ENCODE data around the gene SEL1L. TPM values are rescaled to one million over a fixed set of nuclear protein-coding genes. Genes with fewer than 3 reads are reported as not detected.
A peak's percentile ranks its signal among the peaks of the same experiment; 100 is the strongest.
"Not testable (repeated sequence)": the region's sequence is repeated elsewhere in the genome, so short reads cannot be mapped to it uniquely, and the experiment has no call there.

SEL1L gene
- total RNA-seq, 2 donors from 2014 or later: 42.2 to 81.4 TPM

GRCh38 chr14:81464253-81465002 lies 69.2 kb downstream of the SEL1L start:
- DNase-seq (ENCODE audit: low spot score): peak; percentile 53
- TF ChIP-seq POLR2AphosphoS5 (IDR thresholded peaks at IDR 0.05) (peak; percentile 42), POLR2A (IDR thresholded peaks at IDR 0.05) (no peak)
- TF ChIP-seq, protein P1, sequence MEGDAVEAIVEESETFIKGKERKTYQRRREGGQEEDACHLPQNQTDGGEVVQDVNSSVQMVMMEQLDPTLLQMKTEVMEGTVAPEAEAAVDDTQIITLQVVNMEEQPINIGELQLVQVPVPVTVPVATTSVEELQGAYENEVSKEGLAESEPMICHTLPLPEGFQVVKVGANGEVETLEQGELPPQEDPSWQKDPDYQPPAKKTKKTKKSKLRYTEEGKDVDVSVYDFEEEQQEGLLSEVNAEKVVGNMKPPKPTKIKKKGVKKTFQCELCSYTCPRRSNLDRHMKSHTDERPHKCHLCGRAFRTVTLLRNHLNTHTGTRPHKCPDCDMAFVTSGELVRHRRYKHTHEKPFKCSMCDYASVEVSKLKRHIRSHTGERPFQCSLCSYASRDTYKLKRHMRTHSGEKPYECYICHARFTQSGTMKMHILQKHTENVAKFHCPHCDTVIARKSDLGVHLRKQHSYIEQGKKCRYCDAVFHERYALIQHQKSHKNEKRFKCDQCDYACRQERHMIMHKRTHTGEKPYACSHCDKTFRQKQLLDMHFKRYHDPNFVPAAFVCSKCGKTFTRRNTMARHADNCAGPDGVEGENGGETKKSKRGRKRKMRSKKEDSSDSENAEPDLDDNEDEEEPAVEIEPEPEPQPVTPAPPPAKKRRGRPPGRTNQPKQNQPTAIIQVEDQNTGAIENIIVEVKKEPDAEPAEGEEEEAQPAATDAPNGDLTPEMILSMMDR (IDR thresholded peaks at IDR 0.05): peak; percentile 82 to 89 (median 88)
- Histone ChIP-seq H3K27me3 (replicated peaks; ENCODE audit: insufficient read depth) (no peaks in the 10 kb centered on the region), H3K4me1 (replicated peaks) (no peaks in the 10 kb centered on the region), H3K4me3 (peak overlapping the region; percentile 25 to 36), H3K9me3 (no peaks in the 10 kb centered on the region), H3K27ac (no peak overlapping the region), H3K36me3 (no peaks in the 10 kb centered on the region)
- intact Hi-C loops (cut with DNase I): no loop called here
- WGBS: 17% methylated on average over 15 of the region's 15 CpGs

DNA sequence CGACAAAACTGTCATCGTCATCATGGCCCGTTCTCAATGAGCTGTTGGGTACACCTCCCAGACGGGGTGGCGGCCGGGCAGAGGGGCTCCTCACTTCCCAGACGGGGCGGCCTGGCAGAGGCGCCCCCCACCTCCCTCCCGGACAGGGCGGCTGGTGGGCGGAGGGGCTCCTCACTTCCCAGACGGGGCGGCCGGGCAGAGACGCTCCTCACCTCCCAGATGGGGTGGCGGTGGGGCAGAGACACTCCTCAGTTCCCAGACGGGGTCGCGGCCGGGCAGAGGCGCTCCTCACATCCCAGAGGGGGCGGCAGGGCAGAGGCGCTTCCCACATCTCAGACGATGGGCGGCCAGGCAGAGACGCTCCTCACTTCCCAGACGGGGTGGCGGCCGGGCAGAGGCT lies 71.3 kb downstream of the SEL1L start:
- H3K27me3 ChIP-seq (replicated peaks; ENCODE audit: insufficient read depth); H3K27ac ChIP-seq; DNase-seq (ENCODE audit: low spot score); H3K9me3 ChIP-seq; H3K4me1 ChIP-seq (replicated peaks); H3K4me3 ChIP-seq; H3K36me3 ChIP-seq; intact Hi-C loops (cut with DNase I): not testable (repeated sequence)
- 94% methylated on average over 30 of the region's 30 CpGs for WGBS

DNA sequence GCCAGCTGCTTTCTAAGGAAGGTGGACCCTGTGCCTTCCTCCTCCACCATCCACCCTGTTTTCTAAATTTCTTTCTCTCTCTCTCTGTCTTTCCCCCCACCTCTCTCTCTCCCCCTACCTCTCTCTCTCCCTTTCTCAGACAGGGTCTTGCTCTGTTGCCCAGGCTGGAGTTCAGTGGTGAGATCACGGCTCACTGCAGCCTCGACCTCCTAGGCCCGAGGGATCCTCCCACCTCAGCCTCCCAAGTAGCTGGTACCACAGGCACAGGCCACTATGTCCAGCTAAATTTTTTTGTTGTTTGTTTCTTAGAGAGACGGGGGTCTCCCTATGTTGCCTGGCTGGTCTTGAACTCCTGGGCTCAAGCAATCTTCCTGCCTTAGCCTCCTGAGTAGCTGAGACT lies 73.7 kb downstream of the SEL1L start:
- no peaks in the 10 kb centered on the region for H3K27me3 ChIP-seq (replicated peaks; ENCODE audit: insufficient read depth)
- intact Hi-C loops (cut with DNase I): no loop called here
- no peaks in the 10 kb centered on the region for H3K36me3 ChIP-seq
- H3K4me3 ChIP-seq: no peak overlapping the region
- no peaks in the 10 kb centered on the region for H3K4me1 ChIP-seq (replicated peaks)
- no peak overlapping the region for H3K27ac ChIP-seq
- TF ChIP-seq, protein P1 (IDR thresholded peaks at IDR 0.05): no peak
- TF ChIP-seq POLR2AphosphoS5 (IDR thresholded peaks at IDR 0.05) (no peak), POLR2A (IDR thresholded peaks at IDR 0.05) (no peak)
- DNase-seq (ENCODE audit: low spot score): no peak
- H3K9me3 ChIP-seq: no peaks in the 10 kb centered on the region
- WGBS: 99% methylated on average over 4 of the region's 4 CpGs

GRCh38 chr14:81458352-81458751 lies 75.3 kb downstream of the SEL1L start:
- no peak for DNase-seq (ENCODE audit: low spot score)
- H3K27ac ChIP-seq: no peak overlapping the region
- TF ChIP-seq, protein P1 (IDR thresholded peaks at IDR 0.05): no peak
- no peak for TF ChIP-seq POLR2AphosphoS5 (IDR thresholded peaks at IDR 0.05)
- TF ChIP-seq POLR2A (IDR thresholded peaks at IDR 0.05): no peak
- no peaks in the 10 kb centered on the region for H3K27me3 ChIP-seq (replicated peaks; ENCODE audit: insufficient read depth)
- H3K9me3 ChIP-seq: no peaks in the 10 kb centered on the region
- WGBS: 94% methylated on average over 8 of the region's 8 CpGs
- intact Hi-C loops (cut with DNase I): no loop called here
- H3K4me3 ChIP-seq: no peak overlapping the region
- H3K36me3 ChIP-seq: no peaks in the 10 kb centered on the region
- H3K4me1 ChIP-seq (replicated peaks): no peaks in the 10 kb centered on the region

GRCh38 chr14:81455390-81455789 lies 78.3 kb downstream of the SEL1L start:
- H3K36me3 ChIP-seq: no peaks in the 10 kb centered on the region
- 84% methylated on average over 5 of the region's 5 CpGs for WGBS
- H3K4me1 ChIP-seq (replicated peaks): no peaks in the 10 kb centered on the region
- TF ChIP-seq, protein P1 (IDR thresholded peaks at IDR 0.05): no peak
- TF ChIP-seq POLR2A (IDR thresholded peaks at IDR 0.05) (no peak), POLR2AphosphoS5 (IDR thresholded peaks at IDR 0.05) (no peak)
- intact Hi-C loops (cut with DNase I): no loop called here
- H3K4me3 ChIP-seq: no peak overlapping the region
- no peaks in the 10 kb centered on the region for H3K9me3 ChIP-seq
- no peak for DNase-seq (ENCODE audit: low spot score)
- H3K27me3 ChIP-seq (replicated peaks; ENCODE audit: insufficient read depth): no peaks in the 10 kb centered on the region
- no peak overlapping the region for H3K27ac ChIP-seq
